Mammary epithelial cell (primary cell): ENCODE measurements around the gene TFAP2E.

Source experiments
- CTCF ChIP-seq, 2 donors: IDR thresholded peaks in 1 of 2; conservative IDR thresholded peaks in 1 of 2; 2 replicates each; pipeline ENCODE4 v1.5.1; 2011 to 2012; ENCODE audit warnings: inconsistent platforms in 2 of 2, low read length in 2 of 2, mild to moderate bottlenecking in 2 of 2, control low read depth in 1 of 2, low read depth in 1 of 2; ENCODE audit not compliant: insufficient read depth in 1 of 2; ENCODE audit errors: extremely low read depth in 1 of 2
- EZH2 ChIP-seq: IDR thresholded peaks from 2 replicates; pipeline ENCODE4 v1.6.1; 2012; ENCODE audit warnings: low read length, inconsistent platforms, borderline replicate concordance

- TF ChIP-seq CTCF (conservative IDR thresholded peaks at IDR 0.05 in 1 of 2, IDR thresholded peaks at IDR 0.05 in 1 of 2; ENCODE audit: extremely low read depth in 1 of 2, insufficient read depth in 1 of 2, low read depth in 1 of 2, low read length in 2 of 2) (no peak), EZH2 (no peak)
Measured at GRCh38 chr1:35629051-35629450, 55.9 kb downstream of the TFAP2E start.
